Thoracic aorta (tissue), 2 donors: ENCODE data around the gene WASF3. TPM values are rescaled to one million over a fixed set of nuclear protein-coding genes. Genes with fewer than 3 reads are reported as not detected.

Experiments
- ATAC-seq: fragments of 150-250 bp; one replicate; pipeline ENCODE4 v1.8.0; 2017; ENCODE audit warnings: low read depth; ENCODE audit not compliant: insufficient number of reproducible peaks, low FRiP score
- DNase-seq: peaks from one replicate; pipeline ENCODE4 v3.0.0-alpha.2; 2020; ENCODE audit warnings: low spot score
- H3K27ac ChIP-seq, 2 donors: fragments of 200-600 bp; sonication (generic); 1 replicate in 1 of 2; 2 replicates in 1 of 2; pipeline ENCODE4 v1.5.1; 2016; ENCODE audit warnings: mild to moderate bottlenecking in 2 of 2, moderate library complexity in 2 of 2
- H3K27me3 ChIP-seq: fragments of 200-600 bp; sonication (generic); replicated peaks from 2 replicates; pipeline ENCODE4 v1.6.0; 2016; ENCODE audit warnings: mild to moderate bottlenecking; ENCODE audit not compliant: insufficient read depth
- H3K36me3 ChIP-seq: fragments of 200-600 bp; sonication (generic); one replicate; pipeline ENCODE4 v1.5.1; 2016
- H3K4me1 ChIP-seq, 2 donors: fragments of 200-600 bp; sonication (generic); 1 replicate in 1 of 2; 2 replicates in 1 of 2; pipeline versions ENCODE4 v1.5.1 to v1.6.0; 2016; ENCODE audit warnings: low read depth in 2 of 2, mild to moderate bottlenecking in 1 of 2; ENCODE audit not compliant: control insufficient read depth in 1 of 2
- H3K4me3 ChIP-seq: fragments of 200-600 bp; sonication (generic); 2 replicates; pipeline ENCODE4 v1.5.1; 2016; ENCODE audit warnings: mild to moderate bottlenecking
- H3K9me3 ChIP-seq: fragments of 200-600 bp; sonication (generic); 2 replicates; pipeline ENCODE4 v1.5.1; 2016
- total RNA-seq, 2 donors: library from RNA; depleted of rRNA; stranded (reverse); fragments of >200 nt; gene quantifications; one replicate each; pipeline versions ENCODE4 v1.1.0 to v1.2.3, GENCODE V29; 2016
- TF ChIP-seq, protein P1 (sequence below): fragments of 200-600 bp; sonication (generic); IDR thresholded peaks from one replicate; pipeline ENCODE4 v1.5.1; 2019; ENCODE audit warnings: antibody characterized with exemption

The WASF3 gene
- total RNA-seq, 2 donors from 2014 or later = 16.4 to 20.0 TPM

DNA sequence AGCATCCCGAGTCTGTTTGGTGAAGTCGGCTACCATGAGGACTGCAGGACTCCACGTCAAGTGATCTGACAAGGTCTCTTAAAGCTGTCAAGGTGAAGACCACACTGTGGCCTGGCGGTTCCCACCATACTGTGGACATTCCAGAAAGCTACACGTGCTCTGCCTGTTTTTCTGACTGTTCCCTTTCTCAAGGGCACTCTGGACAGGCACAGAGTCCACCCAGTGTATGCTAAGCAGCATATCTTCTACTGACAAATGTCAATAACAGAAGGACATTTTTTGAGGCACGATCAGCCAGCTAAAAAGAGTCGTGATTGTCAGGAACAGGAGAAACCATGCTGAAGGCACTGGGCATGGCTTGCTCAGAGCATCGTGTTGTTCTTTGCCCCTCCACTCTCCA is 12.8 kb upstream of the WASF3 start:
- no peaks in the 10 kb centered on the region for H3K9me3 ChIP-seq
- H3K4me3 ChIP-seq = no peak overlapping the region
- H3K36me3 ChIP-seq = no peaks in the 10 kb centered on the region
- H3K27ac ChIP-seq = no peak overlapping the region
- no peaks in the 10 kb centered on the region for H3K27me3 ChIP-seq
- no peaks in the 10 kb centered on the region for H3K4me1 ChIP-seq
- TF ChIP-seq, protein P1, sequence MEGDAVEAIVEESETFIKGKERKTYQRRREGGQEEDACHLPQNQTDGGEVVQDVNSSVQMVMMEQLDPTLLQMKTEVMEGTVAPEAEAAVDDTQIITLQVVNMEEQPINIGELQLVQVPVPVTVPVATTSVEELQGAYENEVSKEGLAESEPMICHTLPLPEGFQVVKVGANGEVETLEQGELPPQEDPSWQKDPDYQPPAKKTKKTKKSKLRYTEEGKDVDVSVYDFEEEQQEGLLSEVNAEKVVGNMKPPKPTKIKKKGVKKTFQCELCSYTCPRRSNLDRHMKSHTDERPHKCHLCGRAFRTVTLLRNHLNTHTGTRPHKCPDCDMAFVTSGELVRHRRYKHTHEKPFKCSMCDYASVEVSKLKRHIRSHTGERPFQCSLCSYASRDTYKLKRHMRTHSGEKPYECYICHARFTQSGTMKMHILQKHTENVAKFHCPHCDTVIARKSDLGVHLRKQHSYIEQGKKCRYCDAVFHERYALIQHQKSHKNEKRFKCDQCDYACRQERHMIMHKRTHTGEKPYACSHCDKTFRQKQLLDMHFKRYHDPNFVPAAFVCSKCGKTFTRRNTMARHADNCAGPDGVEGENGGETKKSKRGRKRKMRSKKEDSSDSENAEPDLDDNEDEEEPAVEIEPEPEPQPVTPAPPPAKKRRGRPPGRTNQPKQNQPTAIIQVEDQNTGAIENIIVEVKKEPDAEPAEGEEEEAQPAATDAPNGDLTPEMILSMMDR = no peak
- no peak for ATAC-seq
- DNase-seq = no peak

DNA sequence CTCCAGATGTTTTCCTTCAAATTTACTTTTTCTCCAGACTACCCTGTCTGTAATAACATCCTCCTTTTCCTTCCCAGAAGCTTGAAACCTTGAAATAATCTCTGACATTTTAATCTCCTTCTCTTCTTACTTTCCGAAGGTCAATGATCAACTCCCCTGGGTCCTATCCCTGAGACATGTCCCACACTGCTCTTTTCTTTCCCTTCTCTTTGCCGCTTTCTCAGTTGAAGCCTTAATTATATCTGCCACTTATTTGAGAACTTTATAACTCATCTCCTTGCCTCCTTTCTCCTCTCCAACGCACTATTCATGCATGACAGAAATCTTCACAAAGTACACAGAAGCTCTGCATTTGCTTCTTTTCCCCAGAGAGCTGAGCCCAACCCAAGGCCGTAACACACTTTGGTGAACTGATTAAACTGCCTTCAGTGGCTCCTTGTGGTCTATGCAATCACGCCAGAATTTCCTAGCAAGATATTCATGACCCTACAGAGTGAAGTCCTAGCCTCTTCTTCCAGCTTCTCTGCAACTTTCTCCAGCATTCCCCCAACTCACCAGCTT is 9.2 kb upstream of the WASF3 start:
- no peak for DNase-seq
- Histone ChIP-seq H3K4me1 (no peaks in the 10 kb centered on the region), H3K4me3 (no peak overlapping the region), H3K36me3 (no peaks in the 10 kb centered on the region), H3K27ac (no peak overlapping the region), H3K9me3 (no peaks in the 10 kb centered on the region), H3K27me3 (no peaks in the 10 kb centered on the region)
- ATAC-seq = no peak
- TF ChIP-seq, protein P1 = no peak

DNA sequence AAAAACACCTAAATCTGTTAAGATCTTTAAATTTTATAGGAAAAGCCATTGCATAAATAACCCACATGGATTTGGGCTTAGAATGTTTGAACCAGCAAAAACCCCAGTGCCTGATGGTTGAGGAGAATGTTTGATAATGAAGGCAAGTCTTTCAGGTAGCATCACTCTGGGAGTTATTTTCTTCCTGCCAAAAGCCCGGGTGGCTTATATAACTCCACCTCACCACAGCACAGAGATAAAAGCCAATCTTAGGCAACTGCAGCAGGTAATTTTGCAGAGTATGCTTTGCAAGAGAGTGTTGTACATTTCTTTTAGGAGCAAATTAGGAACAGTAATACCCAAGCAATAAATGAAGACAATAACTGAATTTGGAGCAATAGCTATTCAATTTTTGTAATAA is 7.8 kb upstream of the WASF3 start:
- no peak for ATAC-seq
- no peak overlapping the region for H3K27ac ChIP-seq
- DNase-seq = no peak
- no peaks in the 10 kb centered on the region for H3K27me3 ChIP-seq
- TF ChIP-seq, protein P1 = no peak
- no peaks in the 10 kb centered on the region for H3K36me3 ChIP-seq
- no peaks in the 10 kb centered on the region for H3K4me1 ChIP-seq
- no peaks in the 10 kb centered on the region for H3K9me3 ChIP-seq
- no peak overlapping the region for H3K4me3 ChIP-seq

DNA sequence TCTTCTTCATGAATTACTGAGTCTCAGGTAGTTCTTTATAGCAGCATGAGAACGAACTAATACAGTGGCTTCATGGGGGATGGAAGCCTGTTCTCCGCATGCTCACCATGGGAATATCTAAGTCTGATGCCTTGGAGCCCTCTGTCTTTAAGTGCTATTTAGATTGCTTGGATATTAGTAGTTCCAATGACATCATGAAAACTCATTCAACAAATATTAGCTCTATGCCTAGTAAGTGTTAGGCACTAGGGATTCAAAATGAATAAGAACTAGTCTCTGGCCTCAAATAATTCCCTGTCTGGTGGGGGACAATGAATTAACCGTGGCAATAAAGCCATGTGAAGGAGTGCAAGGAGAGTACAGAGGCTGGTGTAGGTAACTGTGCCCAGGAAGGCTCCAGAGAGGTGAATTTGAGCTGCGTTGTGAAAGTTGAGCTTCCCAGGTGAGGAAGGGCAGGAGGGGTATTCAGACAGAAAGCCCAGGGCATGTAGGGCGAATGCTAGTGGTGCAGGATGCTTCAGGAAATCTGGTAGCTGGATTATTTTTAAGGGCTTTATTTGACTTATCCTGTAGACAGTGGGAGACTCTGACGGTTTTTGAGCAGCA is 6.1 kb upstream of the WASF3 start:
- no peaks in the 10 kb centered on the region for H3K4me1 ChIP-seq
- H3K9me3 ChIP-seq = no peaks in the 10 kb centered on the region
- no peak for DNase-seq
- H3K4me3 ChIP-seq = no peak overlapping the region
- no peak for ATAC-seq
- no peak overlapping the region for H3K27ac ChIP-seq
- TF ChIP-seq, protein P1 = no peak
- H3K36me3 ChIP-seq = no peaks in the 10 kb centered on the region
- H3K27me3 ChIP-seq = no peaks in the 10 kb centered on the region

DNA sequence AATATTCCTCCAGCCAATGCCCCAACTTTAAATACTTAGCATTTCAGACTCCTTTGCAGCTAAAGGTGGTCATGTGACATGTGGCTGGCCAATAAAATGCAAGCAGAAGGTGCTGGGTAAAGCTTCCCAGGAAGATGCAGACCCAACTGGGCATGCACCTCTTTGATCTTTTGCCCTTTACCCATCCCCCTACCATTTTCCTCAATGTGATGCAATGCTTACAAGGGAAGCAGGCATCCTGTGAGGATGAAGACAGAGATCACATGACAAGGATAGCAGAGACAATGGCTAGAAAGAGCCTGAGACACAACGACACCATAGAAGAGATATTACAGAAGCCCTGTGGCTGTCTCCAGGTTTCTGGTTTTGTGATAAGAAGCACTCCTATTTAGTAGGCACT is 2.1 kb upstream of the WASF3 start:
- H3K27me3 ChIP-seq = no peaks in the 10 kb centered on the region
- no peak for DNase-seq
- H3K9me3 ChIP-seq = no peaks in the 10 kb centered on the region
- H3K4me1 ChIP-seq = peaks cover 4 to 20% of the 10 kb centered on the region in 2 donors
- ATAC-seq = no peak
- no peak overlapping the region for H3K27ac ChIP-seq
- TF ChIP-seq, protein P1 = no peak
- no peak overlapping the region for H3K4me3 ChIP-seq
- H3K36me3 ChIP-seq = no peaks in the 10 kb centered on the region
